Measurements from ENCODE around the gene ANKRD33B. TPM values are rescaled to one million over a fixed set of nuclear protein-coding genes. Genes with fewer than 3 reads are reported as not detected.

Gene ANKRD33B
- total and polyA plus RNA-seq, 2 experiments from 2014 or later = 1.5 to 2.0 TPM

- Histone ChIP-seq H3K9me3 (ENCODE audit: low read depth) (no peaks in the 10 kb centered on the region), H3K4me2 (no peak overlapping the region), H3K9me2 (replicated peaks; ENCODE audit: insufficient read depth) (no peaks in the 10 kb centered on the region), H4K20me1 (ENCODE audit: insufficient read depth, poor library complexity, severe bottlenecking) (no peaks in the 10 kb centered on the region), H3K4me3 (no peak overlapping the region), H3K27ac (no peak overlapping the region), H2AFZ (no peak overlapping the region), H3K79me2 (no peaks in the 10 kb centered on the region), H3K4me1 (ENCODE audit: insufficient read depth) (no peaks in the 10 kb centered on the region), H3K27me3 (no peaks in the 10 kb centered on the region), H3K36me3 (replicated peaks; ENCODE audit: insufficient read depth, low read depth) (no peaks in the 10 kb centered on the region)
- no peak for TF ChIP-seq EZH2phosphoT487 (IDR thresholded peaks at IDR 0.05; ENCODE audit: low read depth, severe bottlenecking, unreplicated experiment)
- no peak for TF ChIP-seq CTCF (IDR thresholded peaks at IDR 0.05; ENCODE audit: poor library complexity)
- no peak for TF ChIP-seq EZH2 (IDR thresholded peaks at IDR 0.05; ENCODE audit: borderline replicate concordance)
- WGBS (ENCODE audit: low lambda C conversion rate, missing lambda C conversion rate) = 98% methylated on average over 4 of the region's 4 CpGs
- DNase-seq (ENCODE audit: low spot score) = no peak
These were observed 41.7 kb upstream of the ANKRD33B start for GRCh38 chr5:10522224-10522611.

GRCh38 chr5:10524376-10525123 is 39.3 kb upstream of the ANKRD33B start:
- no peak for DNase-seq (ENCODE audit: low spot score)
- no peaks in the 10 kb centered on the region for H4K20me1 ChIP-seq (ENCODE audit: insufficient read depth, poor library complexity, severe bottlenecking)
- no peak overlapping the region for H3K4me2 ChIP-seq
- H3K4me3 ChIP-seq = no peak overlapping the region
- H3K36me3 ChIP-seq (replicated peaks; ENCODE audit: insufficient read depth, low read depth) = no peaks in the 10 kb centered on the region
- no peak overlapping the region for H3K27ac ChIP-seq
- H3K27me3 ChIP-seq = no peaks in the 10 kb centered on the region
- WGBS (ENCODE audit: low lambda C conversion rate, missing lambda C conversion rate) = 88% methylated on average over 19 of the region's 19 CpGs
- H3K4me1 ChIP-seq (ENCODE audit: insufficient read depth) = no peaks in the 10 kb centered on the region
- H2AFZ ChIP-seq = no peak overlapping the region
- TF ChIP-seq CTCF (IDR thresholded peaks at IDR 0.05; ENCODE audit: poor library complexity) (no peak), EZH2 (IDR thresholded peaks at IDR 0.05; ENCODE audit: borderline replicate concordance) (no peak)
- no peaks in the 10 kb centered on the region for H3K79me2 ChIP-seq
- H3K9me3 ChIP-seq (ENCODE audit: low read depth) = no peaks in the 10 kb centered on the region
- no peaks in the 10 kb centered on the region for H3K9me2 ChIP-seq (replicated peaks; ENCODE audit: insufficient read depth)

GRCh38 chr5:10525124-10525495 is 38.8 kb upstream of the ANKRD33B start:
- TF ChIP-seq EZH2phosphoT487 (IDR thresholded peaks at IDR 0.05; ENCODE audit: low read depth, severe bottlenecking, unreplicated experiment) = no peak
- no peak for TF ChIP-seq EZH2 (IDR thresholded peaks at IDR 0.05; ENCODE audit: borderline replicate concordance)
- H3K9me2 ChIP-seq (replicated peaks; ENCODE audit: insufficient read depth) = no peaks in the 10 kb centered on the region
- no peaks in the 10 kb centered on the region for H3K4me1 ChIP-seq (ENCODE audit: insufficient read depth)
- no peaks in the 10 kb centered on the region for H3K9me3 ChIP-seq (ENCODE audit: low read depth)
- H3K36me3 ChIP-seq (replicated peaks; ENCODE audit: insufficient read depth, low read depth) = no peaks in the 10 kb centered on the region
- 69% methylated on average over 4 of the region's 4 CpGs for WGBS (ENCODE audit: low lambda C conversion rate, missing lambda C conversion rate)
- no peak overlapping the region for H3K4me2 ChIP-seq
- H3K27ac ChIP-seq = no peak overlapping the region
- H4K20me1 ChIP-seq (ENCODE audit: insufficient read depth, poor library complexity, severe bottlenecking) = no peaks in the 10 kb centered on the region
- no peaks in the 10 kb centered on the region for H3K27me3 ChIP-seq
- no peak for DNase-seq (ENCODE audit: low spot score)
- no peak overlapping the region for H3K4me3 ChIP-seq
- no peak overlapping the region for H2AFZ ChIP-seq
- no peaks in the 10 kb centered on the region for H3K79me2 ChIP-seq

GRCh38 chr5:10527281-10527950 is 36.5 kb upstream of the ANKRD33B start:
- no peaks in the 10 kb centered on the region for H3K9me3 ChIP-seq (ENCODE audit: low read depth)
- H3K4me2 ChIP-seq = peak overlapping the region; percentile 21
- H3K27me3 ChIP-seq = no peaks in the 10 kb centered on the region
- DNase-seq (ENCODE audit: low spot score) = no peak
- no peaks in the 10 kb centered on the region for H3K79me2 ChIP-seq
- H2AFZ ChIP-seq = no peak overlapping the region
- no peaks in the 10 kb centered on the region for H4K20me1 ChIP-seq (ENCODE audit: insufficient read depth, poor library complexity, severe bottlenecking)
- H3K4me3 ChIP-seq = no peak overlapping the region
- 80% methylated on average over 11 of the region's 11 CpGs for WGBS (ENCODE audit: low lambda C conversion rate, missing lambda C conversion rate)
- no peak overlapping the region for H3K27ac ChIP-seq
- no peaks in the 10 kb centered on the region for H3K4me1 ChIP-seq (ENCODE audit: insufficient read depth)
- no peaks in the 10 kb centered on the region for H3K36me3 ChIP-seq (replicated peaks; ENCODE audit: insufficient read depth, low read depth)
- H3K9me2 ChIP-seq (replicated peaks; ENCODE audit: insufficient read depth) = no peaks in the 10 kb centered on the region
- TF ChIP-seq CTCF (IDR thresholded peaks at IDR 0.05; ENCODE audit: poor library complexity) (no peak), EZH2 (IDR thresholded peaks at IDR 0.05; ENCODE audit: borderline replicate concordance) (no peak), EZH2phosphoT487 (IDR thresholded peaks at IDR 0.05; ENCODE audit: low read depth, severe bottlenecking, unreplicated experiment) (no peak)
